GM12872 (cell line): Measurements from ENCODE around the gene DNM3.
A peak's percentile ranks its signal among the peaks of the same experiment; 100 is the strongest.

ENCODE experiments used
- CTCF ChIP-seq: IDR thresholded peaks from 3 replicates; pipeline ENCODE4 v1.5.1; 2011; ENCODE audit warnings: low read depth, mild to moderate bottlenecking, low read length, moderate library complexity; ENCODE audit not compliant: insufficient read depth

Gene DNM3

GRCh38 chr1:171999756-172000155 lies 158.5 kb downstream of the DNM3 start:
- TF ChIP-seq CTCF: no peak

- TF ChIP-seq CTCF: no peak
These were observed 160.0 kb downstream of the DNM3 start for GRCh38 chr1:172001288-172001687.

- TF ChIP-seq CTCF: peak; percentile 64
These were observed 161.5 kb downstream of the DNM3 start for GRCh38 chr1:172002725-172003345.

GRCh38 chr1:172003766-172004530 lies 162.7 kb downstream of the DNM3 start:
- no peak for TF ChIP-seq CTCF

- TF ChIP-seq CTCF: no peak
These were observed 163.4 kb downstream of the DNM3 start for GRCh38 chr1:172004671-172005070.

GRCh38 chr1:172005856-172006255 lies 164.6 kb downstream of the DNM3 start:
- no peak for TF ChIP-seq CTCF

GRCh38 chr1:172006660-172007059 lies 165.4 kb downstream of the DNM3 start:
- no peak for TF ChIP-seq CTCF
